ENCODE results near the gene SRPK2. TPM values are rescaled to one million over a fixed set of nuclear protein-coding genes. Genes with fewer than 3 reads are reported as not detected.
A peak's percentile ranks its signal among the peaks of the same experiment; 100 is the strongest.

The SRPK2 gene
- total RNA-seq, 1 experiment from 2014 or later: 50.5 TPM

- no peak for TF ChIP-seq CBFB (CRISPR knock-in tag; IDR thresholded peaks at IDR 0.05; ENCODE audit: low read depth)
- TF ChIP-seq ZSCAN18 (CRISPR knock-in tag; IDR thresholded peaks at IDR 0.05): no peak
- TF ChIP-seq E2F1 (CRISPR knock-in tag; IDR thresholded peaks at IDR 0.05): no peak
- no peak for TF ChIP-seq ERG (CRISPR knock-in tag; IDR thresholded peaks at IDR 0.05)
- TF ChIP-seq HMGXB4 (CRISPR knock-in tag; IDR thresholded peaks at IDR 0.05): no peak
- no peak for TF ChIP-seq ZNF425 (CRISPR knock-in tag; conservative IDR thresholded peaks at IDR 0.05)
- TF ChIP-seq GRHL2 (CRISPR knock-in tag; IDR thresholded peaks at IDR 0.05; ENCODE audit: insufficient replicate concordance, severe bottlenecking): no peak
- TF ChIP-seq ZNF416 (CRISPR knock-in tag; IDR thresholded peaks at IDR 0.05): no peak
- TF ChIP-seq USF1 (CRISPR knock-in tag; IDR thresholded peaks at IDR 0.05): no peak
- no peak for TF ChIP-seq ZMAT4 (CRISPR knock-in tag; IDR thresholded peaks at IDR 0.05)
Observed at GRCh38 chr7:105154084-105154483, 234.6 kb downstream of the SRPK2 start (continued).

- POLR2A ChIA-PET: no interaction called here
- TF ChIP-seq AFF4 (CRISPR knock-in tag; IDR thresholded peaks at IDR 0.05; ENCODE audit: borderline replicate concordance): no peak
- TF ChIP-seq ZBTB21 (CRISPR knock-in tag; IDR thresholded peaks at IDR 0.05; ENCODE audit: borderline replicate concordance): no peak
- no peaks in the 10 kb centered on the region for H3K9me3 Mint-ChIP-seq
Observed at GRCh38 chr7:105153531-105153930, 235.2 kb downstream of the SRPK2 start.

More at GRCh38 chr7:105153531-105153930, 235.2 kb downstream of the SRPK2 start:
- Mint-ChIP-seq H3K36me3 (no peaks in the 10 kb centered on the region), H3K27me3 (ENCODE audit: low read depth) (no peaks in the 10 kb centered on the region), H3K27ac (peak overlapping the region; percentile 44; the same call in 1 of the 2 replicates), H3K4me3 (no peak overlapping the region), H3K4me1 (0 out of 2 replicates have a peak, but pooled peaks cover 3% of the 10 kb centered on the region)
- CTCF ChIA-PET: interaction anchor here (0.6 to 1.3 kb wide), 5 partner anchors 10 to 234 kb away, joined by 3 to 9 read pairs (median 3); no protein-coding TSS in a partner anchor
- DNase-seq (ENCODE audit: low spot score) (no peak), ATAC-seq (no peak)
